Measurements from ENCODE around the gene NKAIN2.

Gene NKAIN2

GRCh38 chr6:123810214-123810613 is 6.5 kb downstream of the NKAIN2 start:
- DNase-seq: no peak

DNA sequence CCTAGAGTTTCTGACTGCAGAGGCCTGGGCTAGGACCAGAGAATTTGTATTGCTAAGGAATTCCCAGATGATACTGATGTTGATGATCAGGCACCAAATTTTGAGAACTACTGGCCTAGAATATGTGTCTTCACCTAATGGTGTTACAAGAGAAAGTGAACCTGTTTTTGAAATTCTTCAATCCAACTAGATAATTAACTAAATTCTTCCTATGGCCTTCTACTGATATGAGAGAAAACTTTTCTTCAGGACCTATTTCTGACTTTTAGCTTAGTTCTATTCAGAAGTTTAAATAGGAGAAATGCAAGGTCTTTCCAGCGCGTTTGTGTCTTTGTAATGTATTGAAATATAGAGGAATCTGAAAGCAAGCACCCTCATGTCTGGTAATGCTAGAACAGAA is 7.3 kb downstream of the NKAIN2 start:
- no peak for DNase-seq

DNA sequence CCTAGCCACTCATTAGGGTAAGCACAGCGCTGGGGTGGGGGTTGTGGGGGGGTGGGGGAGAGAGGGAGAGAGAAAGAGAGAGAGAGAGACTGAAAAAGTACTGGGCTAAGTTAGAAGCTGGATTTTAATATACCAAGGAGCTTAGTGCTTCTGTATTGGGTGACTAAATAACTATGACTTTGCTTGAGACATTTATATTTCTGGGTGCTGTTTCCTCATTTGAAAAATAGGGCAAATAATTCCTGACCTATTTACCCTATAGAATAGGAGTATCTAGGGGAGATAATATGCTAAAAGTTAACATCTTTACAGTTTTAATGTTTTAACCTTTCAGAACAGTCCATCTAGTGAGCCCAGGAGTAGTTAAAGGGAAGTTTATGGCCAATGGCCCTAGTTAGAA is 7.7 kb downstream of the NKAIN2 start:
- DNase-seq: no peak

GRCh38 chr6:123812621-123813020 is 9.0 kb downstream of the NKAIN2 start:
- no peak for DNase-seq

DNA sequence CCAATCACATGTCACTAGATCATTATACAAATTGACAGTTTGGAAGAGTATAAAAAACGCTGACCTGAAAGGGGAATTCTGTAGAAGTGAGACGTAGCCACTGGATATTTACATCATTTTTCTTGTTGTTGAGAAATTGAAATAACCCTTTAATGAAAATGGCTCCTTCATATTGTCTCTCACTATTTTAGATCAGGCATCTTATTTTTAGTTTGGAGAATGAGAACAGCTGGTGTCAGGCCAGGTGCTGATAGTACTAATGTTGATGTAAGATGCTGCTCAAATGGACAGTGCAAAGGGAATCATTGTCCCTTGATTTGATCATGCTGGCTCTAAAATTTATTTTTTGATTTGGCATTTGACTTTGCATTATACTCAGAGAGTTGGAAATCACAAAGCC is 17.4 kb downstream of the NKAIN2 start:
- DNase-seq: no peak

DNA sequence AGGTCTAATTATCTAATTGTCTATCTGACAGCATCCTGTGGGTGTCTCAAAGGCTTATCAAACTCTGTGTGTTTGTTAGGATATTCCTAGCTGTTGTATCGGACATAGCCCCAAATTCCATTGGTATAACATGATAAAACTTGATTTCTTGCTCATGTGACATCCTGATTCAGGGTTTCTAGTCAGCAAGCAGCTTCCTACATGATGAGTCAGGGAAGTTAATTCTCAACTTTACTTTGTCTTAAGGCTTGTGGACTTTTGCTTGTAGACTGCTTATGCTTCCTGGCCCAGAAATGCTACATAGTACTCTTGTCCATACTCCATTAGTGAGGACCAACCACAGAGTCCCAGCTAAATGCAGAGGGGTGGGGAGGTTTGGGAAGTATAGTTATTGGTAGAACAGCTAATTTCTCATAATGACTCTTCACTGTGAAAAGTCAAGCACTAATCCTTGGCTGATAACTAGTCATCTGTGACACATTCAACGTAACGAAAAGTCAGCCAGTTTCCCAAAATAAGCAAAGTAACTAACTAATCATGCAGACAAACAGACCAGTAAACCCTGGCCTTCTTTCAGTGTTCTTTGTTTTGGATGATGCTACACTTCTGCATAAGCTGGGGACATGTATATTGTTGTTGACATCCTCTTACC is 25.8 kb downstream of the NKAIN2 start:
- DNase-seq: no peak

DNA sequence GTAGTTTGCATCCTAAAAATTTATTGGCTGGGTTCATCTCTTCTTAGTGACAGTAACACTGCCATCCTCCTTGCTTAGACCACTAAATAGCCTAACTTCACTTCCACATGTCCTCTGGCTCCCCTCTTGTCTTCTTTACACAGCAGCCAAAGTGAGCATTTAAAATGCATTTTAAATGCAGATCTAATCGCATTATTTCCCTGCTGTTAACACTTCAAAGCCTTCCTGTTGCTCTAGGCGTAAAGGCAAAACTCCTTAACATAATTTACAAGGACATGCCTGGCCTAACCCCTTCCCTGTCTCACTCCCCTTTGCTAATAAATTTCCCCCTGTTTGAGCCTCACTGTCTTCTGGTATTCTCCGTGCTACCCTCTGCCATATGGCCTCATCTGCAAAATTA is 26.5 kb downstream of the NKAIN2 start:
- no peak for DNase-seq

DNA sequence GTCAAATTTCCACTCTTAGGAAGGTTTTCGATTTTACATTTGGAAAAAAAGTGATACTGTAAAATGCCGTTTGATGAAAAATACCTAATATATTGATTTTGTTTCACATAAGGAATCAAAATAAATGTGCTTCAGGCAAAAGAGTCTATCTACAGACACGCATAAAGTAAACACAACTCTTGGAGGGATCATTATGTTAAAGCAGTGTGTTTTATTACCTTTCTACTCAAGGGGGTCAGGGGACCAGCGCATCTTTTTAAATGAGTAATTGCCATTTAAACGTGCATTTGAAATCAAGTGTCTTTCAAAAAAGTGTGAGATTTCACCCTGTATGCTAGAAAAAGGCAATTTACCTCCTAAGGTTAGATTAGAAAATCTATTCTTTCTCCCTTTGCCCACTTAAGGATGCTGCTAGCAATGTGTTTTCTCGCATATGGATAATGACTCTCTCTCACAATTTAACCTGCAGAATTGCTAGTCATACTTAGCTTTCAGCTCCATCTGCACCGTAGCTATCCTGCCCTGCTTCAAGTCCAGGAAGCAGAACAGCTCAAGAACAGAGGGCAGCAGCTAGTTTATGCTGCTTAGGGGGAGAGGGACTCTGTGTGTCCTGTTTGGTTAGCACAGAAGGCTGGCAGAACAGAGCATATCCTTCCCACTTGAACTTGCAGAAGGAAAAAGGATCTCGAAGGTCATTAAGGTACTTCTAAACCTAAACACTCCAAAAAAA is 35.0 kb downstream of the NKAIN2 start:
- DNase-seq: no peak

DNA sequence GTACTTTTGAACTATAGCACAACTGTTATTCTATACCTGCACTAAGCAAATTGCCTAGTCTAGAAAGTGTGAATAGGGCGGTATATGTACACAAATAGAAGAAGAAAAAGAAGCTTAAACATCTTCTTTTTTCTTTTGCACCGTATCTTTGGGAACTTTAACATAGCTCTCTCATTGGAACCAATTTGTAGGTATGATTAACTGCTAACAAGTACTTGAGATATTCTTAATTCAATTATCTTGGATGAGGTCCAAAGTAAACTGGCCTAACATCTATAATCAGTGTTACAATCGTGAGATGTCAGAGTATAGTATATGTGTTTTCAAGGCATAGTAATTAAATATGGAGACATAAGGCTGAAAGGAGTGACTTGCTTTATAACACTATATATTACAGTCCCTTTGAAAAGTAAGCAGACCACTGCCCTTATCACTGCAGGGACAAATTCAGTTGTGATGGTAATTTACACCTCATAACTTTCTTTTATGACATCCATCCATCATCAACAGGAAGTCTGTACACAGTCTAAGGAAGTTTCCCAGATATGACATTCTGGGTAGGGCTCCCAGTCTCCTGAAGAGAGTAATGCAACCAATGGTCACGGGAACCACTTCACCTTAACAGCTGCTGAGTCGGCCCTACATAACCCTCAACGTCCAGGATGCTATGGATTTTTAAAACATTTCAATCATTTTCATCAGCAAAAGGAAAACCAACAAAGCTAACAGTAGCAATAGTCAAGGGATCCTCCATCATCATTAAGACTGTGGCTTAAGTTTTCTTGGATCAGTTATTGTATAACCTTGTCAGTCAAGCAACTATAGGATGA is 37.6 kb downstream of the NKAIN2 start:
- no peak for DNase-seq

- DNase-seq: no peak
Observed at GRCh38 chr6:123844011-123844410, 40.3 kb downstream of the NKAIN2 start.

- DNase-seq: no peak
Observed at GRCh38 chr6:123848347-123848746, 44.7 kb downstream of the NKAIN2 start.

- DNase-seq: no peak
Observed at GRCh38 chr6:123849406-123849805, 45.7 kb downstream of the NKAIN2 start.

DNA sequence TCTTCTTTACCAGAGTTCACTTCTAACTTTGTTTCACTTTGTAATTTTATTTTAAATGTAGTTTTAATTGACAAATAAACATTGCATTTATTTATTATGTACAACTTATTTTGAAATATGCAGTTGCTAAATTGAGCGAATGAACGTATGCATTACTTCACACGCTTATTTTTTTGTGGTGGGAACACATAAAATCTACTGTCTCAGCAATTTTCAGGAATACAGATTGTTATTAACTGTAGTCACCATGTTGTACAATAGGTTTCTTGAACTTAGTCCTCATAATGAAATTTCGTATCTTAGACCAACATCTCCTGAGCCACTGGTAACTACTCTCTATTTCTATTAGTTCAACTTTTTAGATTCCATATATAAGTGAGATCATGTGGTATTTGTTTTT is 46.9 kb downstream of the NKAIN2 start:
- DNase-seq: no peak

DNA sequence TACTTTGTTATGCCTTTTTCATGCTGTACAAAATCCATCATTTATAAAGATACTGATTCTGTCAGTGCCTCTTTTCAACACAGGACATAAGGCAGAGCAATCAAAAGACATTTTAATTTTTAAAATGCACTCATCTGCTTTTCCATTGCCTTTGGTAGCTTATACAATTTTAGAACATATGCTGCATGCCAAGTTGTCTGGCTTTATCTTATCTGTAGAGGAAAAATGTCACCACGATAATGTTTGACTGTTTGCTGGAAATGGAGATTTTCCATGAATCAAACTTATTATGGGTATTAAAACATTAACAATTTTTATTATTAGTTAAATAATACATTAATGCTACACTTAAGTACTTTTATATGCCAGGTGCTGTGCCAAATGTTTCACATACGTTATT is 50.5 kb downstream of the NKAIN2 start:
- DNase-seq: no peak

DNA sequence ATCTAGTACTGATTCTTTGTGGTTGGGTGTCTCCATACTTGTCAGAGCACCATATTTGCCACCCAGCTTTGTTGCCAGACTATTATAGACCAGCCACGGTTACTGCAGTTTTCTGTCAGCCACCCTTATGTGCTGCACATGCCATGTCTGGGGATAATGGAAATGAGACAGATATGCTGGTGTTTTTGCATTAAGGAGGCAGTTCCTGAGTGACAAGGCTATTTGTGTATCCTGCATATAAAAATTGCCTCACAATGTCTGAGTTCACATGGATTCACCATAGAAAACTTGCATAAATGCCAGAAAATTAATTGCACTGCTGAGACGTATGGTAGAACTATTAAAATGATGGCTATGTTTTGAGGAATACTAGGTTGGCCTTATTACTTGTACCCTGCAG is 51.8 kb downstream of the NKAIN2 start:
- DNase-seq: no peak

- no peak for DNase-seq
Observed at GRCh38 chr6:123859291-123859690, 55.6 kb downstream of the NKAIN2 start.

DNA sequence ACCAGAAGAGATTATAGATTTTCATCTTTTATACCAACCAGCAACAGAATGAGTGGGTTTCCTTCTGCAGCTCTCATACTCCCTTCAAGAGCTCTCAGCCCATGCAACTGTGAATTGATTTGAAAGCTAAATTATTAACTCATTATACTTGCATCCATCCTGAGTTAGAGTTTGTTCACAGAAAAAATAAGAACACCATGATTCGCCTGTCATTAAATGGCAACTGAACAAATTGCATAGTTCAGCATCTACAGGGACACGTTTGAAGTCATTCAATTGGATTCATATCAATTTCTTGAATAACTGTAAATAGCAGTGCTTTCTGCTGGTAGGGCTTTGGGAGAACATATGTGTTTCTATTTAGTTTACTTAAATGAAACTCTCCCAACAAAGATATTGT is 65.7 kb downstream of the NKAIN2 start:
- no peak for DNase-seq

DNA sequence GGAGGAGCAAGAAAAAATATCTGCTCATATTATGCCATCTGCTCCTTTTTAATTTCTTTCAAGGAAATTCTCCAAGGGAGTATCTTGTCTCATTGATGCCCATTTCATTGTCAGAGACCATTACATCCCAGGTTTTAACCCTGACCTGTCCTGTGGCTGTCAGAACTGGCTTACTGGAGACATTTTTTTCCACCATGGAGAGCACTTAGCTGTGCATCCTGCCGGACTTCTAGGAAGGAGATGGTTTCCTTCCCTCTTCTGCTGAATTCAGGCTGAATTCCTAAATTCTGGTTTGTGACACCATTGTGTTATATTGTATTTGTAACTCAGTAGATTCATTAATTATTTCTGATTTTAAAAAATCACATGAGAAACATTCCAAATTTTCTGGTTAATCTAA is 70.3 kb downstream of the NKAIN2 start:
- DNase-seq: no peak

DNA sequence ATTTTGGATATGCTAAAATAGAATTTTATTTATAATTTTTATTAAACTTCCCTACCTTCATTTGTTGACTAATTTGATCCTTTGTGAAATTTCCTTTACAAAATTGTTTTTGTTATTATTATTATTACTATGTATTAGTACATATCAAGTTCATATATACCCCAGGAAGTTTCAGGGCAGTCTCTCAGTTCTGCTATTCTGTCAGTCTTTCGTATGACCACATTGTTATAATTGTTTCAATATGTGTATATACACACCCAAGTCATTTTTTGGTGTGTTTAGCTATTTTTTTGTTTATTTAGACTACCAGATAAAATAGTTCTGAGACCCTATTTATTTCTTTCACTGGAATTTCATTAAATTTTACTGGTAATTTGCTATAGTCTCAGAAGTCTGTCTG is 72.1 kb downstream of the NKAIN2 start:
- no peak for DNase-seq

DNA sequence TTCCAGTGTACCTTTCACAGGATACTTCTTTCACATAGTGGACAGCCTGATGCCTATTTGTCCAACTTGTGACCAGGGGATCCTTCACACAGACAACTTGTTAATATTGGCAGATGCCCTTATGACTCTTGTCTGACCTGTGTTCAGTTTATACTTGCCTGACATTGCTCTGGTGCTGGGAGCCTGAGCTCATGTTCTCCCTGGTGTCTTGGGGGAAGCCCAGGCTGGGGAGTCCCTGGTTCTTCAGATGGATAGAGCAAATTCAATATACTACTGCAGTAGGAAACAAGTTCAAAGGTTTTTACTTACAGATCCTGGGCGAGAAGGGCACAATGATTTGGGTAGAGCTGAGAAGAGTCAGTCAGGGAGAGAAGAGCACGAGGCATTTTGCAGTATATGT is 76.1 kb downstream of the NKAIN2 start:
- no peak for DNase-seq

DNA sequence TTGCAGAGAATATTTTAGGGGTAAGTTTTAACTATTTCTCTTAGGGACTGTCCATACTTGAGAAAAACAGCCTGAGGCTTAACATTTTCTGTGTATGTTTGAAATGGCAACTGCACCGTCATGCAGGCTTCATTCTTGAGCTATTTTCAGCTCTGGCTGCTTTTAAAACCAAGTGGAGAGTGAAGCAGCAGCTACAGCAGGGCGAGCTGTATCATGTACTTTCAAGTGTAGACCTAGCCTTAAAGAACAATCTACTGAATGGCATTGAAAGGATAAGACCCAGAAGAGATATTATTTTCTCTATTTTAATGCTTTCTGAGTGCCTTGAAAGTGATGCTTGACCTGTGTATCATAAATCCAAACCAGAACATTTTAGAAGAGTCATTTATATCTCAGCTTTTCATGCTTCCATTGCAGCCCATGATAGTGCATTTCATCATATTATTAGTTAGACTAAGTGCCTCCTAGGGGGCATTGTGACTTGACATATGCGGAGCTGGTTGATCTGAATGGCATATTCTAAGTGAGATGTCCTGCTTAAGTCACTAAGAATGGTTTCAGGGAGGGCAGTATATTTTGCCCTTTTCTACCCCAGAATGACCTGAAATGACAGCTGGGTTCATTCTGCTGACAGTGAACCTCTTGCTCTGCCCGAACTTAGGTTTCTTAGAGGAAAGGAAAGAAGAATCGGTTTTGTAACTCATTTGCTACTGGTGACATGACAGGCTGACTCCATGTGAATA is 85.3 kb downstream of the NKAIN2 start:
- no peak for DNase-seq

GRCh38 chr6:123895346-123895745 is 91.7 kb downstream of the NKAIN2 start:
- no peak for DNase-seq

DNA sequence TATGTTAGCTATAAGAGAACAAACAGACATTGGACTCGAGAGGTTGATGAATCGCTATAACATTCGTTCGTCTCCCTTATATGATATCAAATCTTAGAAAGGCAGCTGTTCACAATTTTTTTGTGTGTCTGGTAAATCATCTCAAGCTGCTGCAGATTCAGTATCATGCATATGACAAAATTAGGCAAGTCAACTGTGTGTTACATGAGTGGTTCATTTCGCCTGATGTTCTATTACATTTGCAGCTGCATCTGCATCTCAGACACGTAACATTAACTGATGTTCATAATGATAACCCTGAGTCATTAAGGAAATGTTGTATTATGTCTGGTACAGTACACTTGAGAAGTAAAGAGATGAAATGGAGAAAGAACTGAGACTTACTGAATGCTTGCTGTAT is 92.1 kb downstream of the NKAIN2 start:
- no peak for DNase-seq

Data from stimulated activated CD4-positive, alpha-beta T cell treated with anti-CD3 and anti-CD28 coated beads, Interleukin-4, amount 100 ng/mL, for 4 hours (primary cell).